Thyroid gland (tissue), 4 donors: ENCODE measurements around the gene ZGPAT.

Experiments used
- CTCF ChIP-seq, 6 experiments: fragments of 200-600 bp in 3 of 6; fragments of 450-650 bp in 3 of 6; sonication (generic) in 3 of 6; IDR thresholded peaks; one replicate each; pipeline ENCODE4 v1.5.1; 2016 to 2019; ENCODE audit warnings: antibody characterized with exemption in 6 of 6, mild to moderate bottlenecking in 2 of 6, inconsistent platforms in 1 of 6, moderate library complexity in 1 of 6
- POLR2A ChIP-seq, 2 donors: fragments of 450-650 bp; IDR thresholded peaks; one replicate each; pipeline ENCODE4 v1.6.1; 2017; ENCODE audit warnings: antibody characterized with exemption in 2 of 2, mild to moderate bottlenecking in 2 of 2, moderate library complexity in 1 of 2

GRCh38 chr20:63697868-63698545 lies 9.8 kb upstream of the ZGPAT start:
- no peak for TF ChIP-seq CTCF (IDR thresholded peaks at IDR 0.05)
- TF ChIP-seq POLR2A (IDR thresholded peaks at IDR 0.05): no peak
